COLO668 (cell line): ENCODE measurements around the gene USP35.
A peak's percentile ranks its signal among the peaks of the same experiment; 100 is the strongest.

Experiments used
- DNase-seq: peaks from one replicate; lab custom pipeline; 2025; ENCODE audit not compliant: unreplicated experiment; lab: John Stamatoyannopoulos, UW

The USP35 gene

GRCh38 chr11:78188286-78189173, at the start of gene USP35, which contains the start of gene KCTD21:
TSS of gene USP35 (plus strand) at chr11:78188919. CDS start at chr11:78196246, 7,327 bp downstream.
TSS of gene KCTD21 (minus strand) at chr11:78188626. CDS start at chr11:78174554, 14,072 bp downstream.
- peak; percentile 96 for DNase-seq

GRCh38 chr11:78139422-78140391, 49.0 kb upstream of the USP35 start, which contains the start of gene ALG8:
TSS of gene ALG8 (minus strand) at chr11:78139626. CDS start at chr11:78139588, 38 bp downstream.
- DNase-seq, result peak; percentile 95

- no peak for DNase-seq
Observed at GRCh38 chr11:78140392-78141077, 48.2 kb upstream of the USP35 start.

- DNase-seq, result no peak
Observed at GRCh38 chr11:78145511-78146025, 43.2 kb upstream of the USP35 start.

GRCh38 chr11:78147807-78148206, 40.9 kb upstream of the USP35 start:
- peak; percentile 56 for DNase-seq

- DNase-seq, result no peak
Observed at GRCh38 chr11:78149646-78150045, 39.1 kb upstream of the USP35 start.

GRCh38 chr11:78150346-78150745, 38.4 kb upstream of the USP35 start:
- DNase-seq, result no peak

GRCh38 chr11:78150754-78151153, 38.0 kb upstream of the USP35 start:
- DNase-seq, result no peak

- DNase-seq, result no peak
Observed at GRCh38 chr11:78151804-78152203, 36.9 kb upstream of the USP35 start.

- DNase-seq, result peak; percentile 17
Observed at GRCh38 chr11:78156127-78156844, 32.4 kb upstream of the USP35 start.

GRCh38 chr11:78158987-78159652, 29.6 kb upstream of the USP35 start:
- DNase-seq, result no peak

- DNase-seq, result no peak
Observed at GRCh38 chr11:78160557-78160956, 28.2 kb upstream of the USP35 start.

- no peak for DNase-seq
Observed at GRCh38 chr11:78161346-78161745, 27.4 kb upstream of the USP35 start.

- no peak for DNase-seq
Observed at GRCh38 chr11:78161962-78162371, 26.8 kb upstream of the USP35 start.

- no peak for DNase-seq
Observed at GRCh38 chr11:78163828-78164227, 24.9 kb upstream of the USP35 start.

GRCh38 chr11:78164471-78164870, 24.2 kb upstream of the USP35 start:
- DNase-seq, result no peak

GRCh38 chr11:78166855-78167469, 21.8 kb upstream of the USP35 start:
- no peak for DNase-seq

GRCh38 chr11:78168539-78169477, 19.9 kb upstream of the USP35 start:
- no peak for DNase-seq
